Measurements from ENCODE around the gene GPHN.

GPHN gene

GRCh38 chr14:66910311-66910840 lies 402.4 kb downstream of the GPHN start:
- no peak overlapping the region for H3K9ac ChIP-seq (ENCODE audit: low read depth, low read length)
- no peak overlapping the region for H3K27ac ChIP-seq (ENCODE audit: low read length)
- H3K27me3 ChIP-seq (ENCODE audit: insufficient read depth, low read length) = no peaks in the 10 kb centered on the region
- no peaks in the 10 kb centered on the region for H3K4me1 ChIP-seq (ENCODE audit: insufficient read depth, low read length)
- H3K4me3 ChIP-seq (ENCODE audit: low read length) = no peak overlapping the region
- no peaks in the 10 kb centered on the region for H3K9me3 ChIP-seq (ENCODE audit: insufficient read depth, low read depth, low read length)
- H3K36me3 ChIP-seq (ENCODE audit: insufficient read depth, low read depth, low read length) = no peaks in the 10 kb centered on the region

DNA sequence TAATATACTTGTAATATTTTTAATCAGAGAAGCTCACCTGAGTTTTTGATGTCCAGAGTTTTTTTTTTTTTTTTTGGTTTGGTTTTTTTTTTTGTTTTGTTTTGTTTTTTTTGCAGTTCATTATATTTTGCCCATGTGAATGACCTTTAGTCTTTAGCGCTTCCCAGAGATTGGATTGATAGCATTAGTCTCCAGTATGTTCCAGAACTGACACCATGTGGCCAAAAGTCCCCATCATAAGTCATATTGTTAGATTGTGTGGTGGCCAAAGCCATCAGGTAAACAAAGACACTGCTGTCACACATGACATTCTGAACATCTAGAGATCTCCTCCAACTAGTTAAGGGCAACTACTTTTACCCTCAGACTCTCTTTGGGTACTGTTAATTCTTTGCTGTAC lies 408.5 kb downstream of the GPHN start:
- Histone ChIP-seq H3K9ac (ENCODE audit: low read depth, low read length) (no peak overlapping the region), H3K9me3 (ENCODE audit: insufficient read depth, low read depth, low read length) (no peaks in the 10 kb centered on the region), H3K36me3 (ENCODE audit: insufficient read depth, low read depth, low read length) (no peaks in the 10 kb centered on the region), H3K27ac (ENCODE audit: low read length) (no peak overlapping the region), H3K4me3 (ENCODE audit: low read length) (no peak overlapping the region), H3K27me3 (ENCODE audit: insufficient read depth, low read length) (no peaks in the 10 kb centered on the region), H3K4me1 (ENCODE audit: insufficient read depth, low read length) (no peaks in the 10 kb centered on the region)

GRCh38 chr14:66918527-66918926 lies 410.6 kb downstream of the GPHN start:
- Histone ChIP-seq H3K36me3 (ENCODE audit: insufficient read depth, low read depth, low read length) (no peaks in the 10 kb centered on the region), H3K27me3 (ENCODE audit: insufficient read depth, low read length) (no peaks in the 10 kb centered on the region), H3K4me3 (ENCODE audit: low read length) (no peak overlapping the region), H3K9me3 (ENCODE audit: insufficient read depth, low read depth, low read length) (no peaks in the 10 kb centered on the region), H3K4me1 (ENCODE audit: insufficient read depth, low read length) (no peaks in the 10 kb centered on the region), H3K9ac (ENCODE audit: low read depth, low read length) (no peak overlapping the region), H3K27ac (ENCODE audit: low read length) (no peak overlapping the region)

DNA sequence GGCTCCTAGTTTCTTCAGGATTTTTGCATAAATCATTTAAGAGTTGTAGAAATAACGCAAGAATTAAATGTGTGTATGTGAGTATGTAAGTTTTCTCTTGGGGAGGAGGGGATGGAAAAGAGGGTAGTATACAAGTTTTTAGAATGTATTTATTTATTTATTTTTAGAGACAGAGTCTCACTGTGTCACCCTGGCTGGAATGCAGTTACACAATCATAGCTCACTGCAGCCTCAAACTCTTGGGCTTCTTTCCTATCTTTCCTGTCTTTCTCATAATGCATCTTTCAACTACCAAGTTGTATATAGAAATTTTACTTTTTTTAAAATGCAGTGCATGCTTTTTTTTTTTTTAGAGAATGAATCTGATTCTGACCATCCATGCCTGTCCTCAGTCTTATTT lies 412.2 kb downstream of the GPHN start:
- Histone ChIP-seq H3K9me3 (ENCODE audit: insufficient read depth, low read depth, low read length) (no peaks in the 10 kb centered on the region), H3K36me3 (ENCODE audit: insufficient read depth, low read depth, low read length) (no peaks in the 10 kb centered on the region), H3K4me3 (ENCODE audit: low read length) (no peak overlapping the region), H3K27me3 (ENCODE audit: insufficient read depth, low read length) (no peaks in the 10 kb centered on the region), H3K27ac (ENCODE audit: low read length) (no peak overlapping the region), H3K4me1 (ENCODE audit: insufficient read depth, low read length) (no peaks in the 10 kb centered on the region), H3K9ac (ENCODE audit: low read depth, low read length) (no peak overlapping the region)

- Histone ChIP-seq H3K27me3 (ENCODE audit: insufficient read depth, low read length) (no peaks in the 10 kb centered on the region), H3K4me3 (ENCODE audit: low read length) (no peak overlapping the region), H3K27ac (ENCODE audit: low read length) (no peak overlapping the region), H3K4me1 (ENCODE audit: insufficient read depth, low read length) (no peaks in the 10 kb centered on the region), H3K9ac (ENCODE audit: low read depth, low read length) (no peak overlapping the region), H3K36me3 (ENCODE audit: insufficient read depth, low read depth, low read length) (no peaks in the 10 kb centered on the region), H3K9me3 (ENCODE audit: insufficient read depth, low read depth, low read length) (no peaks in the 10 kb centered on the region)
Observed at GRCh38 chr14:66923251-66923650, 415.3 kb downstream of the GPHN start.

- no peak overlapping the region for H3K4me3 ChIP-seq (ENCODE audit: low read length)
- H3K4me1 ChIP-seq (ENCODE audit: insufficient read depth, low read length) = no peaks in the 10 kb centered on the region
- no peak overlapping the region for H3K27ac ChIP-seq (ENCODE audit: low read length)
- H3K36me3 ChIP-seq (ENCODE audit: insufficient read depth, low read depth, low read length) = peaks cover under 1% of the 10 kb centered on the region; the same call in 1 of the 2 replicates
- peaks cover 22% of the 10 kb centered on the region for H3K9me3 ChIP-seq (ENCODE audit: insufficient read depth, low read depth, low read length)
- H3K27me3 ChIP-seq (ENCODE audit: insufficient read depth, low read length) = no peaks in the 10 kb centered on the region
- H3K9ac ChIP-seq (ENCODE audit: low read depth, low read length) = no peak overlapping the region
Observed at GRCh38 chr14:66939409-66939808, 431.5 kb downstream of the GPHN start.

DNA sequence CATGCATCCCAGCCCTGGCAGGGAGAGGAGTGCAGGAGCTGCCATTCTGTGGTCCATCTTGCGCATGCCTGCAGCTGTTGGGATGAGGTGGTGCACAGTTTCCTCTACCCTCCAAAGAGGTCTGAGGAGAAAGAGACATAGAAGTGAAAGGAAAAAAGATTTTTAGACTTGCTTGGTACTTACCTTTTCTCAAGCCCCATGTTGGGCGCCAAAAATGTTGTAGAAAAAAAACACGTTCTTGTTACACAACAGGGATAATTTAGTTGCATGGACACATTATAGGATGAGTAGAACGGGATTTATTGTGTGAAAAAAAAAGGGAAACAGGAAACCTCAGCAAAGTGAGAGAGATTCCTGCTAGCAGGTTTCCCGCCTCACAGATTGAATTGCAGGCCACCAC lies 436.9 kb downstream of the GPHN start:
- no peaks in the 10 kb centered on the region for H3K27me3 ChIP-seq (ENCODE audit: insufficient read depth, low read length)
- H3K4me3 ChIP-seq (ENCODE audit: low read length) = no peak overlapping the region
- H3K9me3 ChIP-seq (ENCODE audit: insufficient read depth, low read depth, low read length) = peaks cover 53% of the 10 kb centered on the region

DNA sequence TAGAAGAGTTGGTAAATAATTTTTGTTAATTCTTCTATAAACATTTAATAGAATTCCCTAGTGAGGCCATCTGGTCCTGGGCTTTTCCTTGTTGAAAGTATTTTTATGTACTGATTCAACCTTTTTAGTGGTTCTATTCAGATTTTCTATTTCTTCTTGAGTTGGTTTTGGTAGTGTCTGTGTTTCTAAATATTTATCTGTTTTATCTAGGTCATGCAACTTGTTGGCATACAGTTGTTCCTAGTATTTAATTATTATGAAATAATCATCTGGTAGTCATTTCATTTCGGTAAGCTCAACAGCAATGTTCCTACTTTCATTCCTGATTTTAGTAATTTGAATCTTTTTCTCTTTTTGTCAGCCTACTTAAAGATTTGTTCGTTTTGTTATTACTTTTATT lies 447.2 kb downstream of the GPHN start:
- Histone ChIP-seq H3K9me3 (ENCODE audit: insufficient read depth, low read depth, low read length) (peaks cover 17% of the 10 kb centered on the region; the same call in 1 of the 2 replicates), H3K4me3 (ENCODE audit: low read length) (no peak overlapping the region), H3K27me3 (ENCODE audit: insufficient read depth, low read length) (no peaks in the 10 kb centered on the region), H3K9ac (ENCODE audit: low read depth, low read length) (no peak overlapping the region), H3K36me3 (ENCODE audit: insufficient read depth, low read depth, low read length) (no peaks in the 10 kb centered on the region), H3K27ac (ENCODE audit: low read length) (no peak overlapping the region), H3K4me1 (ENCODE audit: insufficient read depth, low read length) (no peaks in the 10 kb centered on the region)

More for the DNA sequence above, 436.9 kb downstream of the GPHN start:
- Histone ChIP-seq H3K4me1 (ENCODE audit: insufficient read depth, low read length) (no peaks in the 10 kb centered on the region), H3K9ac (ENCODE audit: low read depth, low read length) (no peak overlapping the region), H3K27ac (ENCODE audit: low read length) (no peak overlapping the region), H3K36me3 (ENCODE audit: insufficient read depth, low read depth, low read length) (peaks cover 14% of the 10 kb centered on the region; the same call in 1 of the 2 replicates)

DNA sequence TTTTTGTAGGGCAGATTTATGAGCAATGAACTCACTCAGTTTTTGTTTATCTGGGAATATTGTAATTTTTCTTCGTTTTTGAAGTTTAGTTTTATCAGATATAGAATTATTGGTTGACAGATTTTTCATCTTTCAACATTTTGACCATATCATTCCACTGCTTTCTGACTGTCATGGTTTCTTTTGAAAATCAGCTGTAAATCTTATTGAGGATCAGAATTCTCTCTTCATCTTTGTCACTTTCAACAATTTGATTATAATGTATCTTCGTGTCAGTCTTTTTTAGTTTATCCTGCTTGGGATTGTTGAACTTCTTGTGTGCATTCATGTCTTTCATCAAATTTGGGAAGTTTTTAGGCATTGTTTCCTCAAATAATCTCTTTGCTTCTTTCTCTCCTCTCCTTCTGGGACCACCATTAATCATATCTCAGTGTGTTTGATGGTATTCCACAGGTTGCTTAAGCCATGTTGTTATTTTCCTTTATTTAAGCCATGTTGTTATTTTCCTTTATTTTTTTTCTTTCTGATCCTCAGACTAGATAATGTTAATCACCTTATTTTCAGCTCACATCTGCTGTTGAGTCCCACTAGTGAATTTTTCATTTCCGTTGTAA lies 451.6 kb downstream of the GPHN start:
- no peaks in the 10 kb centered on the region for H3K4me1 ChIP-seq (ENCODE audit: insufficient read depth, low read length)
- no peaks in the 10 kb centered on the region for H3K36me3 ChIP-seq (ENCODE audit: insufficient read depth, low read depth, low read length)
- H3K27ac ChIP-seq (ENCODE audit: low read length) = no peak overlapping the region
- no peak overlapping the region for H3K4me3 ChIP-seq (ENCODE audit: low read length)
- H3K9me3 ChIP-seq (ENCODE audit: insufficient read depth, low read depth, low read length) = peaks cover 17% of the 10 kb centered on the region; the same call in 1 of the 2 replicates
- H3K27me3 ChIP-seq (ENCODE audit: insufficient read depth, low read length) = no peaks in the 10 kb centered on the region
- no peak overlapping the region for H3K9ac ChIP-seq (ENCODE audit: low read depth, low read length)

- H3K27ac ChIP-seq (ENCODE audit: low read length) = no peak overlapping the region
- H3K9ac ChIP-seq (ENCODE audit: low read depth, low read length) = no peak overlapping the region
- no peak overlapping the region for H3K4me3 ChIP-seq (ENCODE audit: low read length)
- no peaks in the 10 kb centered on the region; the same call in 1 of the 2 replicates for H3K9me3 ChIP-seq (ENCODE audit: insufficient read depth, low read depth, low read length)
- no peaks in the 10 kb centered on the region for H3K4me1 ChIP-seq (ENCODE audit: insufficient read depth, low read length)
- no peaks in the 10 kb centered on the region for H3K36me3 ChIP-seq (ENCODE audit: insufficient read depth, low read depth, low read length)
- no peaks in the 10 kb centered on the region for H3K27me3 ChIP-seq (ENCODE audit: insufficient read depth, low read length)
Observed at GRCh38 chr14:66965831-66966230, 457.9 kb downstream of the GPHN start.

DNA sequence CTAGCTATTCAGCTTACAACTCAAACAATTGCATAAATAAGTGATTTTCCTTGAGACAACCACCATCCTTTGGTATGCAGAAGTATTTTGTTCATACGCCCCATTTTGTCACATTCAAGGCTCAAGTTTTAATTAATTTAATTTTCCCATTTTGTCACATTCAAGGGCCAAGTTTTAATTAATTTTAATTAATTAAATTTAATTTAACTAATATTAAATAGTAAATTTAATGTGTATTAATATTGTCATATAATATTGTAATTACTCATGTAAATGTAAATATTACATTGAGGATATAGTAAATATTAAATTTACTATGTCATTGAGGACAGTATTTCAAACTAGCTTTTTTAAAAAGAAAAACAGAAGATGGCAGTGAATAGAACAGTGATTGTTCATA lies 464.5 kb downstream of the GPHN start:
- Histone ChIP-seq H3K9me3 (ENCODE audit: insufficient read depth, low read depth, low read length) (no peaks in the 10 kb centered on the region), H3K9ac (ENCODE audit: low read depth, low read length) (no peak overlapping the region), H3K4me1 (ENCODE audit: insufficient read depth, low read length) (no peaks in the 10 kb centered on the region), H3K27ac (ENCODE audit: low read length) (no peak overlapping the region), H3K36me3 (ENCODE audit: insufficient read depth, low read depth, low read length) (no peaks in the 10 kb centered on the region), H3K4me3 (ENCODE audit: low read length) (no peak overlapping the region), H3K27me3 (ENCODE audit: insufficient read depth, low read length) (no peaks in the 10 kb centered on the region)

DNA sequence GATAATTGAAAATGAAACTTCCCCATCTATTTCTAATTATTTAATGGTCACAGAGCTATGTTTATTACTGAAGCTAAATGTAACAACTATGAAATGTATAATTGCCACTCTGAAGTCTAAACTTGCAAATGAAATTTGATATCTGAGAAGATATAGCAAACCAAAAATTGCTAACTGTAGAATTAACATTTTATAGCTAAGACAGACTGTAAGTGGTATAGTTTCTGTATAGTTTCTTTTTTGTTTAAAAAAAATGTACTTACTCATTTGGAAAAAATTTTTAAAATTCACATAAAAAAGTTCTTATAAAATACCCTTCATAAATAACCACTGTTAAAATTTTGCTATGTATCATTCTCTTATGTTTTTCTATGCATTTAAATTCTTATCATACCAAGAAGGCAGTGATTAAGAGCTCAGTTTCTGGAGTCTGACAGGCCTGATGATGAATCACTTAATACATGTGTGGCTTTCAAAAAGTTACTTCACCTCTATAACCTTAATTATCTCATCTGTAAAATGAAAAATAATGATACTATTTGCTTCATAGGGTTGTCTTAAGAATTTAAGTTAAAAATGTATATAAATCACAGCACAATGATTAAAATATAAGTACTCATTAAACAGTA lies 466.6 kb downstream of the GPHN start:
- Histone ChIP-seq H3K9me3 (ENCODE audit: insufficient read depth, low read depth, low read length) (no peaks in the 10 kb centered on the region), H3K4me1 (ENCODE audit: insufficient read depth, low read length) (no peaks in the 10 kb centered on the region), H3K27ac (ENCODE audit: low read length) (no peak overlapping the region), H3K4me3 (ENCODE audit: low read length) (no peak overlapping the region), H3K27me3 (ENCODE audit: insufficient read depth, low read length) (no peaks in the 10 kb centered on the region), H3K9ac (ENCODE audit: low read depth, low read length) (no peak overlapping the region), H3K36me3 (ENCODE audit: insufficient read depth, low read depth, low read length) (no peaks in the 10 kb centered on the region)
